Upper lobe of left lung (tissue), 6 donors: ENCODE measurements around the gene CDH10. TPM values are rescaled to one million over a fixed set of nuclear protein-coding genes. Genes with fewer than 3 reads are reported as not detected.

ENCODE experiments used
- ATAC-seq, 2 donors: fragments of 200-7000 bp; cut with Tn5 transposase; one replicate each; pipeline ENCODE4 v1.9.1; 2022; ENCODE audit warnings: mild to moderate bottlenecking in 2 of 2, moderate library complexity in 2 of 2; ENCODE audit not compliant: low FRiP score in 2 of 2
- DNase-seq, 2 donors: peaks; one replicate each; pipeline ENCODE4 v3.0.0-alpha.2; 2019 to 2020
- H3K27ac ChIP-seq, 4 donors: fragments of 200-600 bp; sonication (generic); one replicate each; pipeline ENCODE4 v1.5.1; 2016 to 2019
- H3K27me3 ChIP-seq, 4 donors: fragments of 200-600 bp; sonication (generic); one replicate each; pipeline ENCODE4 v1.5.1; 2017 to 2019
- H3K36me3 ChIP-seq, 4 donors: fragments of 200-600 bp; sonication (generic); one replicate each; pipeline ENCODE4 v1.5.1; 2016 to 2019
- H3K4me1 ChIP-seq, 4 donors: fragments of 200-600 bp; sonication (generic); one replicate each; pipeline ENCODE4 v1.5.1; 2018 to 2019
- H3K4me3 ChIP-seq, 4 donors: fragments of 200-600 bp; sonication (generic); one replicate each; pipeline ENCODE4 v1.5.1; 2017 to 2019; ENCODE audit warnings: mild to moderate bottlenecking in 2 of 4, moderate library complexity in 1 of 4
- H3K9me3 ChIP-seq, 4 donors: fragments of 200-600 bp; sonication (generic); one replicate each; pipeline ENCODE4 v1.5.1; 2018 to 2019
- CTCF ChIP-seq, 6 experiments: fragments of 450-650 bp in 4 of 6; fragments of 200-600 bp in 2 of 6; sonication (generic) in 2 of 6; IDR thresholded peaks; one replicate each; pipeline ENCODE4 v1.5.1; 2016 to 2019; ENCODE audit warnings: antibody characterized with exemption in 6 of 6
- EP300 ChIP-seq, 4 donors: sonication (generic); formaldehyde crosslinking; IDR thresholded peaks; one replicate each; pipeline ENCODE4 v1.5.1; 2017; ENCODE audit warnings: antibody characterized with exemption in 4 of 4, control low read depth in 2 of 4
- POLR2A ChIP-seq, 4 donors: fragments of 450-650 bp; IDR thresholded peaks; one replicate each; pipeline ENCODE4 v1.5.1; 2016 to 2017; ENCODE audit warnings: antibody characterized with exemption in 4 of 4, mild to moderate bottlenecking in 2 of 4
- POLR2AphosphoS5 ChIP-seq, 2 donors: sonication (generic); formaldehyde crosslinking; IDR thresholded peaks; one replicate each; pipeline ENCODE4 v1.5.1; 2017; ENCODE audit warnings: antibody characterized with exemption in 2 of 2
- WGBS, 2 donors: methylation state at CpG; one replicate each; pipeline ENCODE4 v1.1.5; 2017 to 2018; 5-methylcytosine and 5-hydroxymethylcytosine counted together
- total RNA-seq, 6 donors: library from RNA; depleted of rRNA in 4 of 6; stranded (reverse); fragments of >200 nt in 4 of 6; gene quantifications; one replicate each; pipeline versions ENCODE4 v1.1.0 to v1.2.1, GENCODE V29; 2016 to 2021
- donor health status: DM: no; HTN: no; CAD: no; lungs with moderate emphysema.
- donor health status: DM: no; HTN: yes; CAD: no; lungs with severe emphysema.

Gene CDH10
- total RNA-seq, 6 donors from 2014 or later: 0.26 to 0.78 (median 0.52) TPM; not detected in 2

- DNase-seq (no peak), ATAC-seq (no peak)
- no peak overlapping the region for H3K27ac ChIP-seq
- H3K4me3 ChIP-seq: no peak overlapping the region
- H3K27me3 ChIP-seq: no peaks in the 10 kb centered on the region
- H3K4me1 ChIP-seq: no peaks in the 10 kb centered on the region
- H3K36me3 ChIP-seq: no peaks in the 10 kb centered on the region
- TF ChIP-seq POLR2AphosphoS5 (IDR thresholded peaks at IDR 0.05) (no peak), POLR2A (IDR thresholded peaks at IDR 0.05) (no peak), EP300 (IDR thresholded peaks at IDR 0.05) (no peak), CTCF (IDR thresholded peaks at IDR 0.05) (no peak)
- H3K9me3 ChIP-seq: no peaks in the 10 kb centered on the region
- 69 to 71% methylated on average over 5 of the region's 5 CpGs for WGBS, 2 donors
These were observed 9.6 kb downstream of the CDH10 start for GRCh38 chr5:24635209-24635608.

GRCh38 chr5:24633715-24634325, 11.0 kb downstream of the CDH10 start:
- Histone ChIP-seq H3K36me3 (no peaks in the 10 kb centered on the region), H3K27ac (no peak overlapping the region), H3K4me1 (no peaks in the 10 kb centered on the region), H3K4me3 (no peak overlapping the region), H3K27me3 (no peaks in the 10 kb centered on the region), H3K9me3 (no peaks in the 10 kb centered on the region)
- ATAC-seq: no peak
- DNase-seq: no peak
- 1 to 2% methylated on average over 4 of the region's 4 CpGs for WGBS, 2 donors
- TF ChIP-seq POLR2AphosphoS5 (IDR thresholded peaks at IDR 0.05) (no peak), CTCF (IDR thresholded peaks at IDR 0.05) (peak; percentile 13 to 65 (median 54))

GRCh38 chr5:24632353-24632752, 12.4 kb downstream of the CDH10 start:
- Histone ChIP-seq H3K4me3 (no peak overlapping the region), H3K27ac (no peak overlapping the region), H3K27me3 (no peaks in the 10 kb centered on the region), H3K36me3 (no peaks in the 10 kb centered on the region), H3K9me3 (no peaks in the 10 kb centered on the region), H3K4me1 (no peaks in the 10 kb centered on the region)
- TF ChIP-seq POLR2AphosphoS5 (IDR thresholded peaks at IDR 0.05) (no peak), POLR2A (IDR thresholded peaks at IDR 0.05) (no peak), EP300 (IDR thresholded peaks at IDR 0.05) (no peak), CTCF (IDR thresholded peaks at IDR 0.05) (no peak)
- DNase-seq (no peak), ATAC-seq (no peak)

- no peak for DNase-seq
- Histone ChIP-seq H3K4me3 (no peak overlapping the region), H3K27ac (no peak overlapping the region), H3K4me1 (no peaks in the 10 kb centered on the region), H3K36me3 (no peaks in the 10 kb centered on the region), H3K27me3 (no peaks in the 10 kb centered on the region), H3K9me3 (no peaks in the 10 kb centered on the region)
- no peak for TF ChIP-seq EP300 (IDR thresholded peaks at IDR 0.05)
- no peak for ATAC-seq
These were observed 13.9 kb downstream of the CDH10 start for GRCh38 chr5:24630918-24631317.

GRCh38 chr5:24629798-24630197, 15.0 kb downstream of the CDH10 start:
- H3K27ac ChIP-seq: no peak overlapping the region
- TF ChIP-seq EP300 (IDR thresholded peaks at IDR 0.05) (no peak), POLR2A (IDR thresholded peaks at IDR 0.05) (no peak), POLR2AphosphoS5 (IDR thresholded peaks at IDR 0.05) (no peak), CTCF (IDR thresholded peaks at IDR 0.05) (no peak)
- 85 to 88% methylated on average over 1 of the region's 1 CpG for WGBS, 2 donors
- no peak overlapping the region for H3K4me3 ChIP-seq
- no peaks in the 10 kb centered on the region for H3K9me3 ChIP-seq
- no peaks in the 10 kb centered on the region for H3K27me3 ChIP-seq
- no peak for DNase-seq
- no peak for ATAC-seq
- H3K36me3 ChIP-seq: no peaks in the 10 kb centered on the region
- no peaks in the 10 kb centered on the region for H3K4me1 ChIP-seq
